ENCODE measurements around the gene INHBA.

Gene INHBA

GRCh38 chr7:41730668-41731067 is 27.8 kb upstream of the INHBA start:
- Histone ChIP-seq H3K9ac (ENCODE audit: low read depth, low read length) (no peak overlapping the region), H3K36me3 (ENCODE audit: insufficient read depth, low read length) (no peaks in the 10 kb centered on the region), H3K9me3 (ENCODE audit: control insufficient read depth, insufficient read depth, low read length) (no peaks in the 10 kb centered on the region), H3K4me1 (ENCODE audit: insufficient read depth, low read length) (peaks cover 2% of the 10 kb centered on the region; the same call in 1 of the 2 replicates)

DNA sequence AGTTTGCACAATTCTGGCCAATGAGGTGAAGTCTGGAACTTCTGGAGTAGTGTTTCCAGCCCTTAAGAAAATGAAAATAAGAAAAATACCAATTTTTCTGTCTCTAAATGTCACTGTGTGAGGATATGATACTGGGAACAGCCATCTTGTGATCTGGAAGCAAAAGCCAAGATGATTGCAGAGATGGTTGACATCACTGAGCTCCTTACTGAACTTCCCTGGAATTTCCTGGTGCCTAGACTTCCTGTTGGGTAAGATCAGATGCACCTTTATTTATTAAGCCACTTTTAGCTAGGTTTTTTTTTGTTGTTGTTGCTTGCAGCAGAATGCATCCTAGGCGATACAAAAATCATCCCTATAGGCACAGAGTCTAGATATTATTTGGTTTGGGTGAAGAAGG is 27.3 kb upstream of the INHBA start:
- H3K9ac ChIP-seq (ENCODE audit: low read depth, low read length), result no peak overlapping the region
- H3K9me3 ChIP-seq (ENCODE audit: control insufficient read depth, insufficient read depth, low read length), result no peaks in the 10 kb centered on the region
- H3K4me1 ChIP-seq (ENCODE audit: insufficient read depth, low read length), result peaks cover 3% of the 10 kb centered on the region; the same call in 1 of the 2 replicates
- no peaks in the 10 kb centered on the region for H3K36me3 ChIP-seq (ENCODE audit: insufficient read depth, low read length)

- Histone ChIP-seq H3K36me3 (ENCODE audit: insufficient read depth, low read length) (no peaks in the 10 kb centered on the region), H3K9me3 (ENCODE audit: control insufficient read depth, insufficient read depth, low read length) (no peaks in the 10 kb centered on the region), H3K9ac (ENCODE audit: low read depth, low read length) (no peak overlapping the region), H3K4me1 (ENCODE audit: insufficient read depth, low read length) (peaks cover 3% of the 10 kb centered on the region; the same call in 1 of the 2 replicates)
Observed at GRCh38 chr7:41729059-41729458, 26.2 kb upstream of the INHBA start.

DNA sequence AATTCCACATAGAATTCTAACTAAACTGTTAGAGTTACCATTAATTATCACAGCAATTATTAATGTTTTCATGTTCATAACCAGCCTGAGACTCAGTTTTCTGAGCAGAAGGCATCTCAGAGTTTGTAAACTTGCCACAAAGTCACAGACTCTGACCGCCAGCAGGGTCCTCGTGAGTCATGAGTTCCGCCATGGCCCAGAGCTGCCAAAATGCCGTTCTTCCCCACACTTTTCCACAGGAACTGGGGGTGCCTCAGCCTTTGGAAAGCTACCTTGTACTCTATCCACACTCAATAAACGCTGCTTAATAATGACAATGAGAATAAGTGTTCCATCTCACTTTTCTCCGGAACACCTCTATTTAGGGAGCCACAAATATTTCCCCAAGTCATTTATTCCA is 22.1 kb upstream of the INHBA start:
- H3K36me3 ChIP-seq (ENCODE audit: insufficient read depth, low read length), result no peaks in the 10 kb centered on the region
- H3K9ac ChIP-seq (ENCODE audit: low read depth, low read length), result no peak overlapping the region
- H3K4me1 ChIP-seq (ENCODE audit: insufficient read depth, low read length), result peaks cover 3% of the 10 kb centered on the region; the same call in 1 of the 2 replicates
- H3K9me3 ChIP-seq (ENCODE audit: control insufficient read depth, insufficient read depth, low read length), result no peaks in the 10 kb centered on the region

GRCh38 chr7:41720886-41721285 is 18.0 kb upstream of the INHBA start:
- H3K4me1 ChIP-seq (ENCODE audit: insufficient read depth, low read length), result peaks cover 3% of the 10 kb centered on the region; the same call in 1 of the 2 replicates
- no peaks in the 10 kb centered on the region for H3K9me3 ChIP-seq (ENCODE audit: control insufficient read depth, insufficient read depth, low read length)
- no peaks in the 10 kb centered on the region for H3K36me3 ChIP-seq (ENCODE audit: insufficient read depth, low read length)
- no peak overlapping the region for H3K9ac ChIP-seq (ENCODE audit: low read depth, low read length)

DNA sequence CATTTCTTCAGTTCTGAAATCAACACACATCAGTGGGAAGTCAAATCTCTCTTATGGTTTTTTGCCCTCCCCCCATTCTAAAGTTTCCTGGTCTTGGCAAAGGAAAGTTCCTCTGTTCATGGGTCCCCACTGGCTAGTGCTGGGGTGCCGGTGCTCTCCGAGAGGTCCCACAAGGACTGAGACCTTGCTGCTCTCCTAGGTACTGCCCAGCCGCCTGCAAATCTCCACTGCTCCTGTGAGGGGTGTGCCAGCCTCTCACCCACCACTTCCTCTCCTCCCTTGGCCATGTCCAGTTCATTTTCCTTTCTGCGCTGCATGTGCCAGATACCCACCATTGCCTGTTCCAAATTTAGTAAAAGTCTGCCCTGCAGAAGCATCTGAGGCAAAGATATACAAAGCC is 17.2 kb upstream of the INHBA start:
- no peaks in the 10 kb centered on the region for H3K36me3 ChIP-seq (ENCODE audit: insufficient read depth, low read length)
- no peaks in the 10 kb centered on the region for H3K9me3 ChIP-seq (ENCODE audit: control insufficient read depth, insufficient read depth, low read length)
- no peak overlapping the region for H3K9ac ChIP-seq (ENCODE audit: low read depth, low read length)
- no peaks in the 10 kb centered on the region for H3K4me1 ChIP-seq (ENCODE audit: insufficient read depth, low read length)

DNA sequence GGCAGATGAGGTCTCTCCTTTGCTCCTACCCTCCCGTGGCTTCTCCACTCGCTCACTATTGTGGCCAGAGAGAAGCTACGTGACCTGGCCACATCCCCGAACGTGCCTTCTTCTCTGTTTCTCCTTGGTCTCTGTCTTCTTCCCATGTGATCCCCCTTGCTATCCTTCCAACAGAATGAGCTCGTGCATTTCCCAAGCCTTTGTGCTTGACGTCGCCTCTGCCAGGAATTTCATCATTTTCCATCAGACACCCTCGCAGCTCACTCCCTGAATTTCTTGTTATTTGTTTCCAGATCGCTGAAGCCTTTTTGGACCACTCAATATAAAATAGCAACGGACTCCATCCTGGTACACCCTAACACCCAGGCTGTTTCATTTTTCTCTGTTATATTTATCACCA is 13.8 kb upstream of the INHBA start:
- H3K9ac ChIP-seq (ENCODE audit: low read depth, low read length), result no peak overlapping the region
- H3K9me3 ChIP-seq (ENCODE audit: control insufficient read depth, insufficient read depth, low read length), result no peaks in the 10 kb centered on the region
- no peaks in the 10 kb centered on the region for H3K36me3 ChIP-seq (ENCODE audit: insufficient read depth, low read length)
- no peaks in the 10 kb centered on the region for H3K4me1 ChIP-seq (ENCODE audit: insufficient read depth, low read length)

DNA sequence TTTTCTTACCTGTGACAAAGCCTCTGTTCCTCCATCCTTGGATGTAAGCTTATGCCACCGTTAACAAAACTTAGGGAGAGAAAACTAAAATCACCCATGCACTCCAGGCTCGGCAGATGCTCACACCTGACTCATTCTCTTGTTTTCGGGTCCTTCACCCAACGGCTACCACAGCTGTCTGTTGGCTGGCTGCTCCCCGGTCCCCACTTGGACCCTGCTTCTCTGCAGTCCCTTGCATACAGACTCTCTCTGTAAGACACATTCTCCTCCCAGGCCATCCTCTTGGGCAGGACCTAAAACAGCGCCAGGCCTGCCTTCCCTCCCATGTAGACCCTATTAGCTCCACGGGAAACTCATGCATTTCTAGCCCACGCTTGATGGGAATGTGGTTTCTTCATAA is 12.1 kb upstream of the INHBA start:
- no peaks in the 10 kb centered on the region for H3K36me3 ChIP-seq (ENCODE audit: insufficient read depth, low read length)
- no peaks in the 10 kb centered on the region for H3K9me3 ChIP-seq (ENCODE audit: control insufficient read depth, insufficient read depth, low read length)
- H3K9ac ChIP-seq (ENCODE audit: low read depth, low read length), result no peak overlapping the region
- H3K4me1 ChIP-seq (ENCODE audit: insufficient read depth, low read length), result peaks cover 3% of the 10 kb centered on the region

GRCh38 chr7:41711283-41712064 is 8.6 kb upstream of the INHBA start:
- Histone ChIP-seq H3K36me3 (ENCODE audit: insufficient read depth, low read length) (no peaks in the 10 kb centered on the region), H3K9me3 (ENCODE audit: control insufficient read depth, insufficient read depth, low read length) (no peaks in the 10 kb centered on the region), H3K4me1 (ENCODE audit: insufficient read depth, low read length) (peaks cover 5% of the 10 kb centered on the region), H3K9ac (ENCODE audit: low read depth, low read length) (no peak overlapping the region)

GRCh38 chr7:41710838-41711237 is 7.9 kb upstream of the INHBA start:
- Histone ChIP-seq H3K4me1 (ENCODE audit: insufficient read depth, low read length) (peaks cover 9% of the 10 kb centered on the region), H3K36me3 (ENCODE audit: insufficient read depth, low read length) (no peaks in the 10 kb centered on the region), H3K9ac (ENCODE audit: low read depth, low read length) (no peak overlapping the region), H3K9me3 (ENCODE audit: control insufficient read depth, insufficient read depth, low read length) (no peaks in the 10 kb centered on the region)

DNA sequence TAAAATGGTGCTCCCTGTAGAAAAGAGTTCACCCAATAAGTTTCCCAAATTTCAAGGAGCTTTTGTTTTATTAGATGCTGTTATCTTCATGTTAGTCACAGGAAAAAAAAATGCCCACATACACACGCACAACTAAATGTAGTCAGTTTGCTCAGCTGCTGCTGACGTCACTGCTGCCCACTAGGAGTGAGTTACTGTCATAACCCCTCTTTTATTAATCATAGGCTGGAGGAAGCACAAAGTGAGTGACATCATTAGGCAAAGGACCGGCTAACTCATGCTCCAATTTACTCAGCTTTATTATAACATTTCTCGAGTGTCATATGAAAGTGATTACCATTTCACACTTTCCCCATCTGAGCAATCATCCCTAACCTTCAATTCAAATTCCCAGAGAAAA is 6.7 kb upstream of the INHBA start:
- H3K9ac ChIP-seq (ENCODE audit: low read depth, low read length), result no peak overlapping the region
- H3K36me3 ChIP-seq (ENCODE audit: insufficient read depth, low read length), result no peaks in the 10 kb centered on the region
- peaks cover 9% of the 10 kb centered on the region for H3K4me1 ChIP-seq (ENCODE audit: insufficient read depth, low read length)
- H3K9me3 ChIP-seq (ENCODE audit: control insufficient read depth, insufficient read depth, low read length), result no peaks in the 10 kb centered on the region

DNA sequence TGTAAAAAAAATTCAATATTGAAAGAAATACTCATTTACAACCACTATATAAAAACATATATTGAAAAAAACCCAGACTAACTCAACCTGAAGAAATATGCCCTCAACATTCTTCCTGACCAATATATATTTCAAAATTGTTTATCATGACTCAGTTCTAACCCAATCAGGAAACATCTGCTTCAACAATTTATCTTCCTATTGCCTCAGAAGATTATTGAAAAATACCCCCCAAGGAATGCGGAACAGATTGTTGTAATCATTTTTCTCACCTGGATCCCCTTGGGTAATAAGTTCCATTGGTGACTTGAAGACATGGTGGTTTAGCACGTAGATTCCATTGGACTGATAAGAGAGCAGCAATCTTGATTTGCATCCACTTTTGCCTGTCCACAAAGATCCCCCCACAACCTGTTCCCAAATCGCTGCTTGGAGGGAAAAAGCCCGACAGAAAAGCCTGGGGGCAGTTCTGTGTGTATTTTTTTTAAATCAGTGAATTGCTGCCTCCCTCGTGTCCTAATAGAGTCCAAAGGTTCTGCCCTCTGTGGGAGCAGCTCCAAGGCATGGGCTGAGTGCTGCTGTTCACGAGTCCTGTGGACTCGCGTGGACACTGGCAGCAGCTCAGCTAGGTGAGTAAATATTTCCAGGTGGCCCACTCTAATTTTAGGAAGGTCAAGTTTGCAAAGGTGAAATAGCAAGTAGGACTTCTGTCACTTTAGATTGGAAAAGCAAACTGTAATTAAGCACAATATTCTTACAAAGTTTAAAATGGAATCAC is 5.9 kb upstream of the INHBA start:
- Histone ChIP-seq H3K4me1 (ENCODE audit: insufficient read depth, low read length) (peaks cover 16% of the 10 kb centered on the region), H3K36me3 (ENCODE audit: insufficient read depth, low read length) (no peaks in the 10 kb centered on the region), H3K9ac (ENCODE audit: low read depth, low read length) (no peak overlapping the region), H3K9me3 (ENCODE audit: control insufficient read depth, insufficient read depth, low read length) (no peaks in the 10 kb centered on the region)

DNA sequence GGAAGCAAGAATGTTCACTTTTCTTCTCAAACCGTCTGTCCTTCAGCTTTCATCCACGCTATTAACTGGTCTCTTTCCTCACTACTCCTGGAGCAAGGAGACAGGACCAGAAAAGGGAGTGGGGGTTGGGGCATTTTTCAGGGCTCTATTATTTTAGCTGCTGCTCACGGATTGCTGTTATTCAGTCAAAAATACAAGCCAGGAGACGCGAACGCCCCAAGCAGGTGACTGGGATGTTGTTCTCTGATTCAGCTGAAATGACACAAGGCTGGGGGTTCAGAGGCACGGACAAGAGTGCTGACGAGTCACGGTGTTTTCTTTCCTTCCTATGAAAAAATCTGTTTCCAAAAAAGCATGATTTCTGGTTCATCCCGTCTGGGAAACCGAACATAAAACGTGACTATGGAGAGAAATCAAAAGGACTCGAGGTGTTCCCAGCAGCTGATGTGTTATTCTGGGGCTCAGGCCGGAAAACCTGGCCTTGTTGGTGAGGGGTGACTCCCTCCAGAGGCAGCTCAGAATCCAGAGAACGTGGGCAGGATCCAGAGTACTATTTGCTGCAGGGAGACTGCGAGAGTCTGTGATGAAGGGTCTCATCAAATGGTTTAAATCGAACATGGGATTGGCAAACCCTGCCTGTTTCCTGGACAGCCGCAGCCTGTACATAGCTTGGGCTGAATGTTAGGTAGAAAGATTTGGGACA is 3.5 kb upstream of the INHBA start:
- H3K9ac ChIP-seq (ENCODE audit: low read depth, low read length), result peak overlapping the region; percentile 55; the same call in 1 of the 2 replicates
- no peaks in the 10 kb centered on the region for H3K36me3 ChIP-seq (ENCODE audit: insufficient read depth, low read length)
- H3K9me3 ChIP-seq (ENCODE audit: control insufficient read depth, insufficient read depth, low read length), result no peaks in the 10 kb centered on the region
- H3K4me1 ChIP-seq (ENCODE audit: insufficient read depth, low read length), result peaks cover 21% of the 10 kb centered on the region

DNA sequence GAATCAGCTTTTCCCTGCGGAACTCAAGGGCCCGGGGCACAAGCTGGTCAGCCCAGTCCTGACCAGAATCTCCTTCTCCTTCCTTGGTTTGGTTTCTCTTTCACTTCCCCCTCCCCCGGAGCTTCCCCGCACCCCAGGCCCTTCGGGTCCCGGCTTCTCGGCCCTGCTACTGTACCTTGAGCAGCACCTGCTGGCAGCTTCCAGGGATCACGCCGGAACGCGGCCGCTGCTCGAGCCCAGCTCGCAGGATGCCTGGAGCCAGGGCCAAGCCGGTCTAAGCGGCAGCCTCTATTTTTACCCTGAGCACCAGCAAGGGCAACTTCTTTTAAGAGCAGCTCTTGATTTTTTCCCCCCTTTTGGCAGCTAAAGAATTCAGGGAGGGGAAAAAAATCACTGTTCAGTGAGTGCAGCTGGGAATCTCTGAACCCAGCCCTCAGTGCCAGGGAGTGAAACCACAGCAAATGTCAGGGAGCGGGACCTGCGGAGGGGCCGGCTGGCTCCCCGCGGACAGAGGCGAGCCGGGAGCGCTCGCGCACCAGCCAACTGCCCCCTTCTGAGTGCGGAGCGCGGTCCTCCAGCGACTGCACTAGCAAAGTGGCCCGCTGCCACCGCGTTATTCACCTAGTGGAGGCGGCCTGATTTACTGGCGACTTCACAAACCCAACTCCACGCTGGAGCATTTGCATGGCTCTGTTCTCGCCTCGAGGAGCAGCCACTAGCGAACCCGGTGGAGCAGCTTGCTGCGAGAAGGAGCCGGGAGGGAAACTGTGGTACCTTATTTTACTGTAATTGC is 2.4 kb upstream of the INHBA start:
- H3K36me3 ChIP-seq (ENCODE audit: insufficient read depth, low read length), result no peaks in the 10 kb centered on the region
- no peaks in the 10 kb centered on the region for H3K9me3 ChIP-seq (ENCODE audit: control insufficient read depth, insufficient read depth, low read length)
- peak overlapping the region; percentile 55 for H3K9ac ChIP-seq (ENCODE audit: low read depth, low read length)
- peaks cover 20% of the 10 kb centered on the region for H3K4me1 ChIP-seq (ENCODE audit: insufficient read depth, low read length)

Measured in ES-I3 (cell line).